Fibroblast of skin of scalp (primary cell): ENCODE results near the gene LRRC9. TPM values are rescaled to one million over a fixed set of nuclear protein-coding genes. Genes with fewer than 3 reads are reported as not detected.
"Not testable (repeated sequence)": the region's sequence is repeated elsewhere in the genome, so short reads cannot be mapped to it uniquely, and the experiment has no call there.

Experiments
- DNase-seq: peaks from one replicate; pipeline ENCODE4 v3.0.0-alpha.2; 2013
- polyA plus RNA-seq, 2 experiments: library from polyadenylated mRNA; unstranded; fragments of 120-200 nt; gene quantifications; one replicate each; pipeline ENCODE4 v1.2.1, GENCODE V29; 2013; ENCODE audit not compliant: insufficient read length in 2 of 2

LRRC9 gene
- polyA plus RNA-seq (2013, experiment 1 of 2; ENCODE audit: insufficient read length) = not detected
- not detected for polyA plus RNA-seq (2013, experiment 2 of 2; ENCODE audit: insufficient read length)

DNA sequence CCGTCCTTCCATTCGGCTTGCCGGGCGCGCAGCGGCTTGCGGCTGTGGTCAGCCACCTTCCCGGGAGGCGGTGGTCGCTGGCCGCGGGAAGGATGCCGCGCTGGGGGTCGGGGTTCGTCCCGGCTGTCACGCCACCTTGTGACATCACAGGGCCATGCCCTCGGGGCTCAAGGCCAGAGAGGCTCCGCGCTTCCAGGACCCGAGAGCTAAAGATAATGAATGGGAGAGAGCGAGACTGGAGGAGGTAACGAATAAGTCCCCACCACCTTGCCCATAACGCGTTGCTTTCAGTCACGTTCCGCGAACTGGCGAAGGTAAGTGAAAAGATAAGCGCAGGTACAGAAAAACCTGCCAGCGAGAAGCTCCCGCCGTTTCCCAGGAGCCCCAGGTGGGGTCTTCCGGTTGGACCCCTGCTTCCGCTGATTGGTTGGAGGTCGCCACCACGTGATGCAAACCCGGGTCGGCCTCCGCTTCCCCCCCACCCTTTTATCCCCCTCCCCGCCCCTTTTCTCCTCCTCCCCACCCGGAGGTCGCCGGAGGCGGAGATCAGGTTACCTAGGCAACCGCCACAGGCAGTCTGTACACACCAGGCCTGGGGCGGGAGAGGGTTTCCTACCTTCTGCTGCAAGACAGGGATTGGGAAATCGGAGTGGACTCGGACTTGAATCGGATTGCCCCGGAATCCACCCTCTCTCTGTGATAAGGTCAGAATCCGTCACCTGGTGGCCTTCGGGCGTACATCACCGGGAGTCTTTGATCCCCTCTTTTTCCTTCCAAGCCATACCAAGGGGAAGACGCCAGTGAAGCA lies at the start of gene LRRC9:
Gene LRRC9 (plus strand): TSS at position 575 of the 808 bp plus-strand sequence.
- no peak for DNase-seq

DNA sequence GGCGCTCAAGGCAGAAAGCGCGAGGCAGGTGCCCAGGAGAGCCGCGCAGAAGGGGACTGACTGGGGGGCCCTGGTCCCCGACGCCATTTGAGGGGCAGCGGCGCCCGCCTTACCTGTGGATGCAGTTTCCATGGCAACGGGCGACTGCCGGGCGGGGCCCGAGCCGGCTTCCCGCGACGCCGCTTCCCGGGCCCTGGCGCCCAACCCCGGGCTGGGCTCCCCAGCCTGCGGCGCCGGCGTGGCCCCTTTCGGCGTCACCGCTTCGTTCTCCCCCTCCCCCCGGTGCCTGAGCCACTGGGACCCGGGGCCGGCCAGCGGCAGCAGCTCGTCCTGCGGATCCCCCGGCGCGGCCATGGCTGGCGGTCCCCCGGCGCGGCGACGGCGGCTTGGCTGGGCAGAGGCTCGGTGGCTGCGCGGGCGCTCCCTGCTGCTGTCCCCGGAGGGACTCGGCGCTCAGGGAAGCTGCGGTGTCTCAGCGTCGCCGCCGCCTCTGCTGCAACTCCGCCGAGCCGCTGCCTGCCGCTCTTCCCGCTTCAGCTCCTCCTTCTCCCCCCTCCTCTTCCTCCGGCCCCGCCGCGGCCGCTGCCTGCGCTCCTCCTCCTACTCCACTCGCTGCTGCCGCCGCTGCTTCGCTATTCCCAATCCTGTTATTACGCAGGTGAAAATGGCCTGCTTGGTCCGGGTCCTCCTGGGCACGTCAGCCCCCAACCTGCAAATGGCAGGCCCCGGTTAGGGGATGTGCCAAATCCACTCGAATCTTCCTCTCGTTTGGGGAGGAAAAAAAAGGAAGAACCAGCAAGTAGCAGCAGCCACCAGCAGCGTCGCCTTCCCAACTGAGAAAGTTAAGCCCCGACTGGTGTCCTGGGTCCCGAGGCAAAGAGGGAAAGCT lies 49.4 kb upstream of the LRRC9 start, which contains the start of gene RTN1:
Gene RTN1 (minus strand): TSS at position 500 of the 889 bp plus-strand sequence. CDS start 146 bp downstream, at position 354.
- peak; percentile 45 for DNase-seq

DNA sequence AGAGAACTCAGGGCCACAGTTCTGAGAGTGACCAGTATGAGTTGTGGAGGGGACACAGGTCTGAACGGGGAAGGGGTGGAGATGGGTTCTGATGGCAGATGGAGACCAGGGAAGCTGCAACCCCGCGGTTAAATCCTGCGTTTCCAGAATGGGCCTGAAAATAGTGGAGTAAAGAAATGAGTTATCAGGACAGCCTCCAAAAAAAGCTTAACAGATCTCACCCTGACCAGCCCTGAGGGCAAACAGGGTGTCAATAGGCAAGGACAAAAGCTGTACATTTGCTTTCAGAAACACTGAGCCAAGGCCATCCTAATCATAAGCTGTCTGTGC lies 48.8 kb upstream of the LRRC9 start:
- DNase-seq = no peak

DNA sequence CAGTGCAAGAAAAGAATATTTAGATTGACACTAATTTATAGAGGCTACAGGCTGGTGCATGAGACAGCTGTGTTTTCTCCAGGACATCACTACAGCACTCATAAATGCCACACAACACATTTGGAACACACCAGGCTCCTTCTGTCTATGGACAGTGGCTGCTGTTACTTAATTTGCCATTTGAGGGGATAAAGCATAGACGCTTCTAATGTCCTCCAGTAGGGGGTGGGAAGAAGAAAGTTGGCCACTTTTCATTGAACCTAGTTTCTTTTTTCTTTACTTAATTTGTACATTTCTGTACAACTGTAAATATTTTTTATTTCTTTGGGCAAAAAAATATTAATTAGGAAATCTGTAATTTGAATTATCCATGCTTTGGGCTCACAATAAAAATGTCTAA lies 37.0 kb upstream of the LRRC9 start:
- no peak for DNase-seq

DNA sequence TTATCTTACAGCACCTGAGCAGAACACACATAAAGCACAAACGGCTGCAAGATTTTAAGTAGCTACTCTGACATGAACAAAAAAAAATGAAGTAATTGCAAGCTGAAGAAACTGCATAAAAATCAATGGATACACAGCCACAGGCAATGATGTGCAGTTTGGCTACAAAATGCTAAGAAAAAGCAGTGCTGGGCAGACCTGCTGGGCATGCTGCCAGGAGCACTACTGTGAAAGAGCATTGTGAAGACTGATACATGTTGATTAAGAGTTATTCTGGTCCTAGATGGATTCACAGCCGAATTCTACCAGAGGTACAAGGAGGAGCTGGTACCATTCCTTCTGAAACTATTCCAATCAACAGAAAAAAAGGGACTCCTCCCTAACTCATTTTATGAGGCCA lies 29.3 kb upstream of the LRRC9 start:
- no peak for DNase-seq

DNA sequence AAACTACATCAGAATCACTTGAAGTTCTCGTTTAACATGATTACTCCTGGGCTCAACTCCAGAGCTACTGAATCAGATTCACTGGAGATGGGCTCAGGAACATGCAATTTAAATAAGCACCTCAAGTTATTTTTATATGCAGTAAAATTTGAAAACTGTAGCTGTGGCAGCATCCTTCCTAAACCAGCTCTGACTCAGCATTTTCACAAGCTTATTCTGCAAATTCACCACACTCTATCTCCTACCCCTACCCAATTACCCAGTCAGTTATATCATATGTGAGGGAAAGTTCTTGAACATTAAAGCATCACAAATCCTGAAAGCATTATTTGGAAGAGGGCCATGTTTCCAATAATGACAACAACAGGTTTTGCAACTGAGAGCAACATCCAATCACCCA lies 24.2 kb upstream of the LRRC9 start:
- DNase-seq = no peak

DNA sequence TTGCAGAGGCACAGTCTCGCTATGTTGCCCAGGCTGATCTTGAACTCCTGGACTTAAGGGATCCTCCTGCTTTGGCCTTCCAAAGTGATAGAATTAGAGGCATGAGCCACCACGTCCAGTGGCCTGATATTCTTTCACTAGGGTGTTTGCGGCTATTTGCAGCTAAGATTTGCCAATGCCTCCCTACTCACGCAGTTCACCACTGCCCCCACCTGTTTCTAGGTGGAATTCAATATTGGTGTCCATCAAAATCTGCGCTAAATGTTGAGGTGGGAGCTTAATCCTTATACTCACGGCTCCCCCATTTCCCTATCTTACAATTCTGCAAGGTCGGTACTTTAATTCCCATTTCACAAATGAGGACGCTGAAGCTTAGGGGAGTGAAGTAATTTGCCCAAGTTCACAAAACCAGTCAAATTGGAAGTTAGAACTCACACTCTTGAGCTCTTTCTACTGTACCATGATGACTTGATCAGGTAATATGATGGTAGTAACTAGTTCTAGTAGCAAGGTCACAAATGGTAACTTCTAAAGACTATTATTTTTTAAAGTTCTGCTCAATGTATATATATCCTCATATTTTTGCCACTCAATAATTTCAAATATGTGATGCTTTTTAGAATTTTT lies 22.1 kb upstream of the LRRC9 start:
- peak; percentile 5 for DNase-seq

DNA sequence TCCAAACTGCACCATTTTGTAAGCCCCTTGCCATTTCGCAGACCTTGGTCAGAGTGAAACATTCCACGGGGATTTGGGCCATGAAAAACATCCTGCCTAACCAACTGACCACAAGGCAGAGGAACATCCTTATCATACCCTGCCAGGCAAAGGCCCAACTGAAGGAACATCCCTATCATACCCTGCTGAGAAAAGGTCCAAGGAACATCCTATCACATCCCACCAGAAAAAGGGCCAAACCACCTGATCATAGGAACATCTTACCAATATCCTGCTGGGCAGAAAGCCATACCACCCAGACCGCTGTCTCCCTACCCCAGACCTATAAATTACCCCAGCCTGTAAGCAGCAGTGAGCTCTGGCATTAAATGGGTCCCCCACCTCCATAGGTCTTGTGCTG lies 19.4 kb upstream of the LRRC9 start:
- DNase-seq = no peak

DNA sequence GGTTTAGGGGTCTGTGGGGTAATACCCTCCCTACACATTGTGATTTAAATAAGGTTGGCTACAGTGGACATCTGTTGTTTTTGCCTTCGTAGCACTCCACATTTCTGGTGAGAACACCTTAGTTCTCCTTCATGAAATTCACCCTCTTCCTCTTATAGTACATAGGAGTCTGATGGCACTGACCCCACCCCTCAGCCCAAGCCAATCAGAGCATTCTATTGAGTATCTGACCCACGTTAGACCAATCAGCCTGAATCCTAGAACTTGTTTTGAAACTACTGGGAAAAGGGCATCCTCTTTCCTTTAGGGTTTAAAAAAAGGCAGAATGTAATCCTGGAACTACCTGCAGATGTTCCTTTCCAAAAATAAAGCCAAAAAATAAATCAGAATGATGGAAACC lies 15.8 kb upstream of the LRRC9 start:
- DNase-seq = no peak

DNA sequence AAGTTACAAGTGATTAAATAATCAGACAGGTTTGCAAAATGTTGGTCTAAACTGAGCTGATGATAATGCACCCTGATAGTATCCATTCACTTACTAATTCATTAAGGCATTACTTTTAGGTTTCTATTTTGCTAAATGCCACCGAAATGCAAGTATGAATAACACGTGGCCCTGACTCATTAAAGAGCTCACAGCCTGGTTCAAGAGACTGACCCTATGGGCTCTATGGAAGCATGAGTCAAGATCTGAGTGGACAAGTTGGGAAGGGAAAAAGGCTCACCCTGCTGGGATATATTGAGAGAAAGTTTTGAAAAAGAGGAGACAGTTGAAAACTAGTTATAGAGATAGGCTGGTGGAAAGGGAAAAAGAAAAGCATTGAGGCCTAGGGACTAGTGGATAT lies 14.8 kb upstream of the LRRC9 start:
- DNase-seq = no peak

DNA sequence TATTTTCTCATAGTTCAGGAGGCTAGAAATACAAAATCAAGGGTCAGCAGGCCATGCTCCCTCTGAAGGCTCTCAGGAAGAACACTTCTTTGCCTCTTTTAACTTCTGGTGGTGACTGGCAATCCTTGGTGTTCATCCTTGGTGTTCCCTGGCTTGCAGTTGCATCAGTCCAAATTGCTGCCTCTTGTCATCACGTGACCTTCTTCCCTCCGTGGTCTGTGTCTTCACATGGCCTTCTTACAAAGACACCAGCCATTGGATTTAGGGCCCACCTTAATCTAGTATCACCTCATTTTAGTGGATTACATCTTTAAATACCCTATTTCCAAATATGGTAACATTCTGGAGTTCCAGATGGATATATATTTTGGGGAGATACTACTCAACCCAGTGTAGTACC lies 7.5 kb upstream of the LRRC9 start:
- DNase-seq = no peak

DNA sequence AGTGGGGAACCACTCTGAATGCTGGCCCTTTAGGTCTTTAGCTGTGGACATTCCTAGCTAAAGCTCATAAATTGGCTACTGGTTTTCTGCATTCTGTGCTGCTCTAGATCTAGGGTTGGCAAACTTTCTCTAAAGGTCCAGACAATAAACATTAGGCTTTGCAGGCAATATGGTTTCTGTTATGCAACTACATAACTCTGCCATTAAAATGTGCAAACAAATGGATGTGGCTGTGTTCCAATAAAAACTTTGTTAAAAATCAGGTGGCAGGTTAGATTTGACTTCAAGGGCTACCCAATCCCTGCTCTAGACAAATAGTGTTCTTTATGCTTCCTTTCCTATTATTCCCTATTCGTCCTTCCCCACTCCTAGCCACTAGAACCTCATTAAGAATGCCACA lies 6.8 kb upstream of the LRRC9 start:
- no peak for DNase-seq

DNA sequence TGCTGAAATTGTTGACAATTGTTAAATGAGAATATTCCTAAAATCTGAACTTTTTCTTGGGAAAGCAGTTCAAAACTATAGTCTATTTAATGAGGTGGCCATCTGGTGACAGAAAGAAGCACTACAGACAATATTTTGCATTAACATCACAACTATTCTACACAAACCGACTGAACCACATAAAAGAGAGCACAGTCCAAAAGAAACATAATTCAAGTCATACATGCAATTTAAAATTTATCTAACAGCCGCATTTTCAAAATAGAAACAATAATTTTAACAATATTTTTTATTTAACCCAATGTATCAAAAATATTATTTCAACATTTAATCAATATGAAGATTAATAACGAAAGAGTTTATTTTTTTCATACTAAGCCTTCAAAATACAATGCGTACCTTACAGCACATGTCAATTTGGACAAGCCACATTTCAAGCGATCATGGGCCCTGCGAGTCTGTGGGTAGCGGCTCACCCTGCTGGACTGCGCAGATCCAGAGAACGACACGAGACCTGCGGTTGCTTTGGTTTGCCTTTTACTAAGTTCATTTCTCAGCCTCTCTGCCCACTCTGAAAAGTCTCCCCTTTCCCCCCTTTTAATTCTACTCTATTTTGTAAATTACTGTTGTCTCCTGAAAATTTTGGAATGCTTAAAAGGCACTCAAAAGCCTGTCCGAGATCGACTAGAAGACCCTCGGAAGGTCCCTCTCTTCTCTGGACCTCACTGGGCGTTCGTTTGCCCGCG lies 947 bp upstream of the LRRC9 start:
- peak; percentile 43 for DNase-seq

DNA sequence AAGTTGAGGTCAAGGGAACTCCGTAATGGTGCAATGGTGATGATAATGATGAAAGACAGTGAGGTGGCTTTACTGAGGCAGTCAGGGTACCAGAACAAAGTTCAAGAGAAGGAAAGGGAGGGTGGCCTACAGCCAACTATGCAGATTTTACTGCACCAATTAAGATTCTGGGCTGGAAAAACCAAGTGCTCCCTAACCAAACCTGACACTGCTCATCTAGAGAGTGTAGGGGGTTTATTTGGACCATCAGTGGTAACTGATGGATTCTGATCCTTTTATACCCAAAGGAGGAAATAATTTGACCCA lies 387 bp downstream of the LRRC9 start:
- no peak for DNase-seq

DNA sequence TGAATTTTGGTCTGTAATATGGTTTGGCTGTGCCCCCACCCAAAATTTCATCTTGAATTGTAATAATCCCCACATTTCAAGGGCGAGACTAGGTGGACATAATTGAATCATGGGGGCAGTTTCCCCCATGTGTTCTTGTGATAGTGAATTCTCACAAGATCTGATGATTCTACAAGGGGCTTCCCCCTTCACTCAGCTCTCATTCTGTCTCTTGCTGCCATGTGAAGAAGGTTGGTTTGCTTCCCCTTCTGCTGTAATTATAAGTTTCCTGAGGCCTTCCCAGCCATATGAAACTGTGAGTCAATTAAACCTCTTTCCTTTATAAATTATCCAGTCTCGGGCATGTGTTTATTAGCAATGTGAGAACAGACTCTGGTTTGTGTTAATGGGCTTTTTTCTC lies 5.9 kb downstream of the LRRC9 start:
- no peak for DNase-seq

DNA sequence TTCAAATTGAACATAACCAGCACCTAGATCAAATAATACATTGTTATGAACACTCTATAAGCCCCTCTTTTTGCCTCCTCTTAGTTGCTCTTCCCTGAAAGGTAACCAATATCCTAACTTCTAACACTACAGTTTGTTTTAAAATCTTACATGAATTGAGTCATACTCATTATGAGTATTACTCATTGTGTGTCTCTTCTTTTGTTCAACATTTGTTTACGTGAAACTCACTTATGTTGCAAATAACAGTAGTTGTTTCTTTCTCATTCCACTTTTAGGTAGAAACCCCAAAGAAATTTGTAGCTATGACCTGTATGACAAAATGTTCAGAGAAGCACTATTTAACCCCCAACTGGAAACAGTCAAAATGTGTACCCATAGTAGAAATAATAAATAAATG lies 6.6 kb downstream of the LRRC9 start:
- DNase-seq = no peak

DNA sequence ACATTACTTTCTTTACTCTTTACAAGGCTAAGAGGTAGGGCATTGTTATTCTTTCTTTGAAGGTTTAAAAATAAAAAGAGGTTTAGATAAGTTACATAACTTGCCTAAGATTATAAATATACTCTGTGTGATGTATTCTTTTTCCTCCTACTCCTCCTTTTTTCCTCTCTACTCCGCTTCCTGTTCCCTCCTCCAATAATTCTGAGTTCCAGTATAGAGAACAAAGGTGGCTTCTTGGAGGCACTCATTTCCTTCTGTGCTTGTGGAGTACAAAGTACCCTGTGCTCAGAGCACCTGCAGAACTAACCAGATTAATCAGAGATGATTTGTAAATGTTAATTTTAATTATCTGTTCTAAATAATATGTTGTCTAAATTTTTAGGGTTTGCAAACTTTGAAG lies 11.3 kb downstream of the LRRC9 start:
- no peak for DNase-seq

DNA sequence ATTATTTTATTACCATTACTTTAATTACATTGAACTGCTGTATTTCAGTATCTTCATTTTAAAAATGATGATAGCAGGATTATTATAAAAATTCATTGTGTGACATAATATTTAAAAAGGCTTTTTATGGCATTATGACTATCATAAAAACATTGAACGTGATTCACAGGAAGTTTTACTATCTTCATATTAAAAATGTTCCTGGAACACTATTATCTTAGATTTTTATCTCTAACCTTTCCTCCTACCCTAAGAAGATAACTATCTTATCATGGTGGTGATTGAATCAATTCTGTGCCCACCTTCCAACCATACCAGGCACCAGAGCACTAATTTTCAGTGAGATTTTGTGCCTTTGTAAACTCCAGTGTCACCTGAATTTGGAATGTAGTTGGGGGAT lies 16.2 kb downstream of the LRRC9 start:
- no peak for DNase-seq

DNA sequence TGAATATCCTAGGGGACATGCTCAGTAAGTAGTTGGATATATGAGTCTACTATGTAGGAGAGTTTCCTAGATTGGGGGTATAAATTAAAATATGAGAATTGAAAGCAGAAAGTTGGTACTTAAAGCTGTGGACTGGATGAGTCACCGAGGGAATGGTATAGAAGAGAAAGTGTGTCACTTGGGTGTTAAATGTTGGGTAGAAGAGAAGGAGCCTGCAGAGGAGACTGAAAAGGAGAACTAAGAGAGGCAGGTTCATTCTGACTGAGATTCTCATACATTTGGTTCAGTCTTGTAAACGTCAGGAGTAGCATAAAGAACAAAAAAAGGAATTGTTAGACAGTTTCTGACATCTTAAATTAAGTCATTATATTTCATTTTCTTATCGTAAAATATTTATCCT lies 19.9 kb downstream of the LRRC9 start:
- no peak for DNase-seq

DNA sequence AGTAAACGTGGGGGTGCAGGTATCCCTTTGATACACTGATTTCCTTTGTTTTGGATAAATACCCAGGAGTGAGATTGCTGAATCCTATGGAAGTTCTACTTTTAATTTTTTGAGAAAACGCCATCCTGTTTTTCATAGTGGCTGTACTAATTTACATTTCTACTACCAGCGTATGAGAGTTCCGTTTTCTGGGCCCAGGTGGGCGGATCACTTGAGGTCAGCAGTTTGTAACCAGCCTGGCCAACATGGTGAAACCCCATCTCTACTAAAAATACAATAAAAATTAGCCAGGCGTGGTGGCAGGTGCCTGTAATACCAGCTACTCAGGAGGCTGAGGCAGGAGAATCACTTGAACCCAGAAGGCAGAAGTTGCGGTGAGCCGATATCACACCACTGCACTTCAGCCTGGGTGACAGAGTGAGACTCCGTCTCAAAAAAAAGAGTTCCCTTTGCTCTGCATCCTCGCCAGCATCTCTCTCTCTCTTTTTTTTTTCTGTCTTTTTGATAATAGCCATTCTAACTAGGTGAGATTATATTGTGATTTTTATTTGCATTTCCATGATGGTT lies 22.4 kb downstream of the LRRC9 start:
- not testable (repeated sequence) for DNase-seq

DNA sequence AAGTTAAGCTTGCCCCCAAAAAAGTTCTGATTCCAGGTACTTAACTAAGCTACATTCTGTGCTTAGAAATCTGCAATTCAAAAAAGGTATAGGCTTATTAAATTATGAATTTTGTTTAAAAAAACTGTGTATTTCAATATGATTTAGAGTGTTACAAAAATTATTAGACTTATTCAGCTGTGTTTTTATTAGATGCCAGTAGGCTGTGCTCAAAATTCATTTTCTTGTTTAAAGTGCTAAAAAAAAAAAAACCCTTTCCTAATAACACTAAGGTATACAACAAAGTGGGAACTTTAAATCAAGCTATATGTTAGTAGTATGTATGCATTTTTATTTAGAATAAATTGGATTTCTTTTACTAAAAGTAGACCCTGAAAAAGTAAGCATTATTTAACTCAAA lies 25.0 kb downstream of the LRRC9 start:
- no peak for DNase-seq

DNA sequence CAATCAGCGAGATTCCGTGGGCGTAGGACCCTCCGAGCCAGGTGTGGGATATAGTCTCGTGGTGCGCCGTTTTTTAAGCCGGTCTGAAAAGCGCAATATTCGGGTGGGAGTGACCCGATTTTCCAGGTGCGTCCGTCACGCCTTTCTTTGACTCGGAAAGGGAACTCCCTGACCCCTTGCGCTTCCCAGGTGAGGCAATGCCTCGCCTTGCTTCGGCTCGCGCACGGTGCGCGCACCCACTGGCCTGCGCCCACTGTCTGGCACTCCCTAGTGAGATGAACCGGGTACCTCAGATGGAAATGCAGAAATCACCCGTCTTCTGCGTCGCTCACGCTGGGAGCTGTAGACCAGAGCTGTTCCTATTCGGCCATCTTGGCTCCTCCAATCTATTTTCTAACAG lies 32.2 kb downstream of the LRRC9 start:
- DNase-seq = not testable (repeated sequence)
